ENCODE measurements around the gene TUBB2B. TPM values are rescaled to one million over a fixed set of nuclear protein-coding genes. Genes with fewer than 3 reads are reported as not detected.

The TUBB2B gene
- total and polyA plus RNA-seq, 9 of the 15 experiments (the other 6 are each of a cell fraction or from before 2014, with no cell fraction given) = 0.11 to 9.7 (median 4.6) TPM

DNA sequence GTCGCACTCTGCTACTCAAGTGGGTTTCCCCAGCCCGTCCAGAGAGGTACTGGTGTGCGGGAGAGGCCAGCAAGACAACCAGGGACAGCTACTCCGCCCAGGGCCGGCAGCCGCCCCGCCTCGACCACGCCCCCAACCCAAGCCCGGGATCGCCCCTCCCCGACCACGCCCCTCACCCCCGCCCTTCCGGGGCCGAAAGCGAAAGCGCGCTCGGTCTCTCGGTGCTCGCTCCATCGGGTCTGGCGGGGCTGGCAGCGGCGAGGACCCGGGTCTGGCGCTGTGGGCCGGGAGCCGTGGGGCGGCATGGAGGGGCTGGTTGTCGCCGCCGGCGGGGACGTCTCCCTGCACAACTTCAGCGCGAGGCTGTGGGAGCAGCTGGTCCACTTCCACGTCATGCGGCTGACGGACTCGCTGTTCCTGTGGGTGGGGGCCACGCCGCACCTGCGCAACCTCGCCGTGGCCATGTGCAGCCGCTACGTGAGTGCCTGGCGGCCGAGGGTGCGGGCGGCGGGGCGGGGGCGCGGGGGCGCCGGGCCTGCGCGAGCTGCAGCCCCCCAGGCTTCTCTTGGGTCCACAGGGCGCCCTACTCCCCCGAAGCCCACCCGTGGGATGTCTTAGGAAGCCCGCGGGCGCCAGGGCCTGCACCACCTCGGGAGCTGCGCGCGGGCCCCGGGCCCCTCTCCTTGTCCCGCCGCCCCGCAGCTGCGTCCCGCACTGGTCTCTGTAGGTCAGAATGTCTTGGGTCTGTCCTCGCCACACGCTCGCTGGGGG is 31.5 kb upstream of the TUBB2B start, which contains the start of gene PSMG4 (continued):
- TF ChIP-seq NR2C1 (IDR thresholded peaks at IDR 0.05) = no peak
- no peak for TF ChIP-seq NR2C1 (tag; IDR thresholded peaks at IDR 0.05)
- no peak for TF ChIP-seq NBN (IDR thresholded peaks at IDR 0.05; ENCODE audit: low read depth)
- no peak for TF ChIP-seq BACH1 (tag; IDR thresholded peaks at IDR 0.05)
- 0 out of 2 replicates have a peak, but pooled peaks have one; percentile 57 for TF ChIP-seq RBM14 (IDR thresholded peaks at IDR 0.05; ENCODE audit: borderline replicate concordance, insufficient read depth, low read depth, low read length)
- TF ChIP-seq SIN3A (IDR thresholded peaks at IDR 0.05; ENCODE audit: borderline replicate concordance in 2 of 2, control insufficient read depth in 1 of 2, low read depth in 2 of 2, low read length in 2 of 2) = peak; percentile 58 to 84; a peak in 2 of 4 replicates
- TF ChIP-seq ZBED1 (IDR thresholded peaks at IDR 0.05) = 0 out of 2 replicates have a peak, but pooled peaks have one; percentile 42
- TF ChIP-seq HDAC2 (IDR thresholded peaks at IDR 0.05) = peak; percentile 38; the same call in 1 of the 2 replicates
- TF ChIP-seq, protein P1, sequence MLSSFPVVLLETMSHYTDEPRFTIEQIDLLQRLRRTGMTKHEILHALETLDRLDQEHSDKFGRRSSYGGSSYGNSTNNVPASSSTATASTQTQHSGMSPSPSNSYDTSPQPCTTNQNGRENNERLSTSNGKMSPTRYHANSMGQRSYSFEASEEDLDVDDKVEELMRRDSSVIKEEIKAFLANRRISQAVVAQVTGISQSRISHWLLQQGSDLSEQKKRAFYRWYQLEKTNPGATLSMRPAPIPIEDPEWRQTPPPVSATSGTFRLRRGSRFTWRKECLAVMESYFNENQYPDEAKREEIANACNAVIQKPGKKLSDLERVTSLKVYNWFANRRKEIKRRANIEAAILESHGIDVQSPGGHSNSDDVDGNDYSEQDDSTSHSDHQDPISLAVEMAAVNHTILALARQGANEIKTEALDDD (IDR thresholded peaks at IDR 0.05) = no peak
- no peak for TF ChIP-seq NFXL1 (CRISPR knock-in tag; IDR thresholded peaks at IDR 0.05)
- TF ChIP-seq SNRNP70 (optimal IDR thresholded peaks at IDR 0.05; ENCODE audit: low read depth, low read length) = no peak
- TF ChIP-seq, protein P2, sequence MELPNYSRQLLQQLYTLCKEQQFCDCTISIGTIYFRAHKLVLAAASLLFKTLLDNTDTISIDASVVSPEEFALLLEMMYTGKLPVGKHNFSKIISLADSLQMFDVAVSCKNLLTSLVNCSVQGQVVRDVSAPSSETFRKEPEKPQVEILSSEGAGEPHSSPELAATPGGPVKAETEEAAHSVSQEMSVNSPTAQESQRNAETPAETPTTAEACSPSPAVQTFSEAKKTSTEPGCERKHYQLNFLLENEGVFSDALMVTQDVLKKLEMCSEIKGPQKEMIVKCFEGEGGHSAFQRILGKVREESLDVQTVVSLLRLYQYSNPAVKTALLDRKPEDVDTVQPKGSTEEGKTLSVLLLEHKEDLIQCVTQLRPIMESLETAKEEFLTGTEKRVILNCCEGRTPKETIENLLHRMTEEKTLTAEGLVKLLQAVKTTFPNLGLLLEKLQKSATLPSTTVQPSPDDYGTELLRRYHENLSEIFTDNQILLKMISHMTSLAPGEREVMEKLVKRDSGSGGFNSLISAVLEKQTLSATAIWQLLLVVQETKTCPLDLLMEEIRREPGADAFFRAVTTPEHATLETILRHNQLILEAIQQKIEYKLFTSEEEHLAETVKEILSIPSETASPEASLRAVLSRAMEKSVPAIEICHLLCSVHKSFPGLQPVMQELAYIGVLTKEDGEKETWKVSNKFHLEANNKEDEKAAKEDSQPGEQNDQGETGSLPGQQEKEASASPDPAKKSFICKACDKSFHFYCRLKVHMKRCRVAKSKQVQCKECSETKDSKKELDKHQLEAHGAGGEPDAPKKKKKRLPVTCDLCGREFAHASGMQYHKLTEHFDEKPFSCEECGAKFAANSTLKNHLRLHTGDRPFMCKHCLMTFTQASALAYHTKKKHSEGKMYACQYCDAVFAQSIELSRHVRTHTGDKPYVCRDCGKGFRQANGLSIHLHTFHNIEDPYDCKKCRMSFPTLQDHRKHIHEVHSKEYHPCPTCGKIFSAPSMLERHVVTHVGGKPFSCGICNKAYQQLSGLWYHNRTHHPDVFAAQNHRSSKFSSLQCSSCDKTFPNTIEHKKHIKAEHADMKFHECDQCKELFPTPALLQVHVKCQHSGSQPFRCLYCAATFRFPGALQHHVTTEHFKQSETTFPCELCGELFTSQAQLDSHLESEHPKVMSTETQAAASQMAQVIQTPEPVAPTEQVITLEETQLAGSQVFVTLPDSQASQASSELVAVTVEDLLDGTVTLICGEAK (IDR thresholded peaks at IDR 0.05) = no peak
- TF ChIP-seq, protein P2 (CRISPR knock-in tag; IDR thresholded peaks at IDR 0.05) = no peak
- TF ChIP-seq, protein P3, sequence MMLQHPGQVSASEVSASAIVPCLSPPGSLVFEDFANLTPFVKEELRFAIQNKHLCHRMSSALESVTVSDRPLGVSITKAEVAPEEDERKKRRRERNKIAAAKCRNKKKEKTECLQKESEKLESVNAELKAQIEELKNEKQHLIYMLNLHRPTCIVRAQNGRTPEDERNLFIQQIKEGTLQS (IDR thresholded peaks at IDR 0.05) = no peak
- TF ChIP-seq, protein P3 (CRISPR knock-in tag; conservative IDR thresholded peaks at IDR 0.05) = peak; percentile 50; the same call in 1 of the 2 replicates
